HG03095 (cell line): Measurements from ENCODE around the gene DDX41.
A peak's percentile ranks its signal among the peaks of the same experiment; 100 is the strongest.

ENCODE experiments used
- ATAC-seq: cut with Tn5 transposase; IDR thresholded peaks from one replicate; pipeline ENCODE4 v1.9.1; 2021; ENCODE audit warnings: moderate library complexity; ENCODE audit not compliant: unreplicated experiment

The DDX41 gene

DNA sequence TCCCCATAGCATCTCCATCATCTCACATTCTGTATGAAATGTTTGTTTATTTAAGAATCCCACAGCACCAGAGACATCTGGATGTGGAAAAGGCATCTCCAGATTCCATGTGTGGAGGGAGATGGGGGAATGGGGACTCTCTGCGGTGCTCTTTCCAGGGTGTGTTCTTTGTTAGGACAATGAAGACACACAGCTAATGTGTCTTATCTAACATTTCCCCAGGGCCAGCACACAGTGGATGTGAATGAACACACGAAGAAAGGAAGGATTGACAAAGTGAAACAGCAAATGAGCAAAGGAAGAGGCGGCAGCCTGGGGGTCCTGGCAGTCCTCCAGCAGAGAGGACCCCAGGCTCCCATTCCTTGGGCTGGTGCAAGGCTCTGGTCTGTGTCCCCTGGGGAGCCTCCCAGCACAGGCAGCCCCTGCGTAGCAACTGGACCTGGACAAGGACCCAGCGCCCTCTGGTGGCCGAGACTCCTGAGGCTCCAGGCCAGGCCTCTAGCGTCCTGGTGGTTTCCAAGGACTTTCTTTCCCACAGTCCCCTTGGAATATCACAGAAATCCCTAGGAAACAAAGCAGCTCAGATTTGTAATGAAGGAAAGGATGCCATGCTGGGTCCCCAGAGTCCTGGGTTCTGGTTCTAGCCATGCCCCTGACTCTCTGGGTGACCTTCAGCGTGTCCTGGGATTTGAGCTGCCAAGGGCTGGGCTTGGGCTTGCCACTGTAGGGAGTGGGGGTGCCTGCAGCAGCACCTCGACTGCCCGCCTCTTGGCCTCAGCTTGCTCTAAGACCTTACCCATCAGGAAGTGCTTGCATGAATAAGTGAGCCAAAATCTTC is 15.9 kb downstream of the DDX41 start:
- no peak for ATAC-seq

- no peak for ATAC-seq
These were observed 16.9 kb downstream of the DDX41 start for GRCh38 chr5:177499842-177500241.

DNA sequence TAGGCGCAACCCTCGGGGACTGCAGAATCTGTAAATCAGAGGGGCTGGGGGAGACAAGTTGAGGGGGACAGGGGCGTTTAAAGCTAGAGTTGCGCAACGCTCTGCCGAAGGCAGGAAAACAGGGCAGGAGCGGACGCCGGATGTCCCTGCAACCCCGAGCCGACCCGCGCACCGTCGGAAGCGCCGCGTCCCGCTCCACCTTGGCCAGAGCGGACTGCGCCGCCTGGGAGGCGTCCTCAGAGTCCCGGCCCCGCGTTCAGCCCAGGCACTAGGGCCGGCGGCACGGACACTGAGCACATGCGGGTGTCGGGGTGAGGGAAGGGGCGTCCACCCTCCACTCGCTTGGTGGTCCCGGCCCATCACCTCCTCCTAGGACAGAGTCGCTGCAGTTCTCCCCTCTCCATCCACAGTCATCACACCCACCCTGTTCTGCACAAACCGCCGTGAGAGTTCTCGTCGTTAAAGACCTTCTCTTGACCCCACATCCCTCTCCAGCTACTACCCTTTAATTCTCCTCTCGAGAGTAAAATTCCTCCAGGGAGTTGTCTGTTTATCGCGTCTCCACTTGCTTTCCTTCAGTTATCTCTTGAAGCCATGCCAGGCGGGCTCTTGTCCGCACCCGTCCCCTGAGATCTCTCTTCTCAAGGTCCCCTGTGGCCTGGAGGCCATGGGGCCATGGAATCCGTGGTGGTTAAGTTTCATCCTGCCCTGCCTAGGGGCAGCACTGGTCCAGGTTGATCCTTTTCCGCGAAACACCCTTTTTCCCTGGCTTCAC is 18.6 kb downstream of the DDX41 start:
- no peak for ATAC-seq

DNA sequence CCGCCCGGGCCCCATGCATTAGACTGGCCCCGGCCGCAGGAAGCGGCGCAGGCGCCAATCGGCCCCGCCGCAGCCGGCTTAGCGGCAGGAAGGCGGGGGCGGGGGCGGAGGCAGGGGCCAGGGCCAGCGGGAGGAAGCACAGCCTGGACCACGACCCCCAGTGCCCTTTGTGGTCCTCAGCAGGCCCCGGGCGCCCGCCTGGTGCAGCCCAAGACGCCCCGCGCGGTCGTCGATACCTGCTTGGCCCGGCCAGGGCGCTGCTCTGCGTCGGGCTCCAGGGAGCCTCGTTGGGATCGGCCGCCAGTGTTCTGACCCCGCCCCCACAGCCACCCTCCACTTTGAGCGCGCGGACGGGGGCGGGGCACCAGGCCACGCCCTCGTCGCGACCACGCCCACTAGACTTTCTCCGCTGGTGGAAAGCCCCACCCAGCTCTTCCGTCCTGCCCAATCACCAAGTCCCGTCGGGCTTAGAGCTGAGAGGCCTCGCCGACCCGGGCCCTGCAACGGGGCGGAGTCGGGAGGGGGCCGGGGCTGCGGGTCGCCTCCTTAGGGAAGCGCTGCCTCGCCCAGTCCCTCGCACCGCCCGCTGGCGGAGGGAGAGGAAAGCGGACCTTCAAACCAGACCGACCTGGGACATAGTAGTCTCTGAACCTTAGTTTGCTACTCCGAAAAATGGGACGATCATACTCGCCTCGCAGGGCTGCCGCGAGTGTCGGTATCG is 19.3 kb downstream of the DDX41 start, which contains the start of gene PDLIM7:
PDLIM7 (minus strand) TSS at position 313 of the 721 bp plus-strand sequence. CDS start 1,092 bp downstream, outside the sequence.
- ATAC-seq, result peak; percentile 70

DNA sequence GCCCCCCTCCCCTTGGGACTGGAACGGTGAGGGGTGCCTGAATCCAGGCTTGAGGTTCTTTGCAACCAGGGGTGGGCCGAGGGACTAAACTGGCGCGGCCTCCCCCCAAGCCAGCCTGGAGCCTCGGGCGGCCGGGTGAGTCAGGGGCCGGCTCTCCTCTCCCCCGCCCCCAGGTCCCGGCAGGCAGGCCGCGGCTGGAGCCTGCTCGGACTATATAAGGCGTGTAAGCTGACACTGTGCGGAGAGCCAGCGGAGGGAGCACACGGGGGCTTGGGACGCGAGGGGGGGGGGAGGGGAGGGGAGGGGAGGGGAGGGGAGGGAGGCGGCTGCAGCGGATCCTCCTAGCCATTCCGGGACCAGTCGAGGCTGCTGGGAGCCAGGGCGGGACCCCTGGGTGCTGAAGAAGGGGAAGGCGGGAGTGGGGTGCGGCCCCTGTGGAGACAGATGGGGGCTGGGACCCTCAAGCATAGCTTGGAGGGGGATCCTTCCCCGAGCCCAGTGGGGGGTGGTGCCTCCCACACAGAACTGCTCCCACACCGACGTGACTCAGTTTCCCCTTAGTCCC is 20.0 kb downstream of the DDX41 start:
- no peak for ATAC-seq

DNA sequence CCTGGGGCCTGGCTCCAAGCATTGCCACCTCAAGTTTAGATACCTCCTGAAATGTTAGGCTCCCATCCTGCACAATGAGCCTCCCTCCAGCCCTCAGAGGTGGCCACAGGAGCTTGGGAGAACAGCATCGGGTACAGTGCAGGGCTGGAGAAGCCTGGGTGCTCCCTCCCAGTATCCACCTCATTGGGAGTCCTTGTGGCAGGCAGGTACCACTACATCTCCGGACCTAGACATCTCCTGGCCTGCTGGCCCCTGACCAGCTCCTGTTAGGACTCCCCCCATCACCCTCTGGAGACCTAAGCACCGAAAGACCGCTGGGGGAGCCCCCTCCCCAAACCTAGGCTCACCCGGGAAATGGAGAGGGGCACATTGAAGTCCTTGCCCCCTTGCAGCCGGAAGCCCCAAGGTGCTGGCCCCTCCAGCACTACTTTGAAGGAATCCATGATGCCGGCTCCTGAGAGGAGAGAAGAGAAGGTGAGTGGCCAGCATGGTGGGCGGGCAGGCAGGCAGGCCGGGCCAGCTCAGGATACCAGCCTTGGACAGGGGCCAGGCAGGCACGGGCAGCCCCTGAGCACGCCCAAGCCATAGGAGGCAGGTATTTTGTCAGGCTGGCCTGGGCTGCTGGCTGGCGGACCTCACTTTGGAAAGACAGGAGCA is 20.6 kb downstream of the DDX41 start:
- no peak for ATAC-seq

GRCh38 chr5:177495243-177496060 is 21.3 kb downstream of the DDX41 start:
- no peak for ATAC-seq

- ATAC-seq, result no peak
These were observed 22.2 kb downstream of the DDX41 start for GRCh38 chr5:177494346-177495195.

DNA sequence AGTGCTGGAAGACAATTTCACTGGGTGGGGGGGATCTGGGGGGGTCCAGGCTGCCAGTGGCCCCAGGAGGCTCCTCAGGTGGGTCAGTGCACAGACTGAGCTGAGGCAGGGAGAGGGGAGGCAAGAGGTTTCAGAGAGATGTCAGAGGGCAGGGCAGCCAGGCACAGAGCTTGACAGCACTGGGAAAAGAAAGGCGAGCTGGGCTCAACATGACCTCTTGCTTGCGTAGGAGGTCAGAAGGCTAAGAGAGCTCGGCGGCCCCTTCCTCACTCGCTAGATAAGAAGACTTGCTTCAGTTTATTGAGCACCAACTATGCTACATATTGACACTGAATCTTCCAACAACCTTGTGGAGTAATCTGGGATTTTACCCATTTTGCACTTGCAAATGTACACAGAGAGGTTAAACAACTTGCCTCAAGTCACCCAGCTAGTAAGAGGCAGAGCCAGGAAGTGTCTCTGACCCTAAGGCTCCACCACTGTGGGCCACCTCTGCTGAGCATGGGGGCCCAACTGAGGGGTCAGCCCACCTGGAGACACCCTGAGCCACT is 22.9 kb downstream of the DDX41 start:
- ATAC-seq, result no peak

- no peak for ATAC-seq
These were observed 23.9 kb downstream of the DDX41 start for GRCh38 chr5:177492841-177493240.

DNA sequence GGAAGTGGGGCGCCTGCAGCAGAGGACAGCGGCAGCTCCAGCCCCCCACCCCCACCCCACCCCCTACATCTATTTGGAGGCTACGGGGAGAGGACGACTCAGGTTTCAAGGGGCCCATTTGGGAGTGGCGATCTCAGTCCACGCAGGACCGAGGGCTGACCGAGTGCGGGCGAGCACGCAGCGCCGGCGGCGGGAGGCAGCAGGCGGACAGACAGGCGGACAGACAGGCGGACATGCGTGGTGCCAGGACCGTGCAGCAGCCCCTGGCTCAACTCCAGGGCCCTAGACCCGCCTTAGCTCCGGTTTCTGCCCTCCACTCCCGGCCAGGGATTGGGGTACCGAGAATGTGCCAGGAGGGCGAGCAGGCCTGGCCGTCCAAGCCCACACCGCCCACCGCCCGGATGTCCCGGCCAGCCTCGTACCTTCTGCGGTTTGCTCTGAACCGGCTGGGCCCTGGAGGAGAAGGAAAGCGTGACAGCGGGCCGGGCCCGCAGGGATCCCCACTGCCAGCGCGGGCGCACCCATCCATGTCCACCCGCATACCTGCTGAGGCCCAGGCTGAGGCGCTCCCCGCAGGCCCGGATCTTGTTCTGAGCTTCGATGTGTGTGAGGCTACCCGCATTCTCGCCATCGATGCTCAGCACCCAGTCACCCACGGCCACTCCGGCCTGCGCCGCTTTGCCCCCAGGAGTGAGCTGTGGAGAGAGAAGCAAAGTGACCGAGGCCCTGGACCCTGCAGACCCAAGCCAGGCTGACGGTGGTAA is 24.6 kb downstream of the DDX41 start:
- ATAC-seq, result no peak

DNA sequence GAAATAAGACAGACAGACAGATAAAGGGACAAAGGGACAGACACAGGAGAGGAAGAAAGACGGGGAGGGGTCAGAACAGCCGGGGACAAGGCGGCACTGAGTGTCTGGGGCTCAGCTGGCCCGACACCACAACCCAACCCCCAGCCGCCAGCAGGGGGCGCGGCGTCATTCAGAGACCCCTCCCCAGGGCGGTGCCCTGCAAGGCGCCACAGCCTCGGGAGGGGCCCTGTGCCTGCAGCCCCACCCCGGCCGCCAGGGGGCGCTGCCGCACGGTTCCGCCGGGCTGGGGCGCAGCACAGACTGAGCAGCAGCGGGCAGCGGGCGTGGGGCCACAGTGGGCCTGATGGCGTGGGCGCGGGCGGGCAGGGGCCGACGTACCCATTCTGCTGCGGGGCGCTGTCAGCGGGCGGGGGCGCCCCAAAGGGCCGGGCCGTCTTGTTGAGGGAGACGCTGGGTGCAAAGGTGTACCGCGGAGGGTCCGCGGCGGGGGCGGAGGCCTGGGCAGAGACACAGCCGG is 25.3 kb downstream of the DDX41 start:
- ATAC-seq, result no peak

DNA sequence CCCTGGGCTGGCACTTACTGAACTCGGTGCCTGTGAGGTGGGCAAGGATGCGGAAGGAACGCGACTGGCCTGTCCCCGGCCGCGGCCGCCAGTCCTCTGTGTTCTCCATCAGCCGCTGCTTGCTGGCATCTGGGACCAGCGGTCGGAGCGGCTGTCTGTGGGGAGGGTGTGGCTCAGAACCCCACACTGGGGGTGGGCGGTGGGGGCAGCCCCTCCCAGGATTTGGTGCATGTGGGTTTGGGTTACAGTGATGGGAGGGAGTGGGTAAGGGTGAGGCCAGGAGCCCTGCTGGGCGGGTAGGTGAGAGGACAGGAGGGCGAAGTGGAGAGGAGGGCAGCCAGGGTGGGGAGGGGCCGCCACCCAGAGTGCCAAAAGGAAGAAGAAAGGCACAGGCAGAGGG is 25.8 kb downstream of the DDX41 start:
- no peak for ATAC-seq

GRCh38 chr5:177490311-177490991 is 26.3 kb downstream of the DDX41 start:
- no peak for ATAC-seq

DNA sequence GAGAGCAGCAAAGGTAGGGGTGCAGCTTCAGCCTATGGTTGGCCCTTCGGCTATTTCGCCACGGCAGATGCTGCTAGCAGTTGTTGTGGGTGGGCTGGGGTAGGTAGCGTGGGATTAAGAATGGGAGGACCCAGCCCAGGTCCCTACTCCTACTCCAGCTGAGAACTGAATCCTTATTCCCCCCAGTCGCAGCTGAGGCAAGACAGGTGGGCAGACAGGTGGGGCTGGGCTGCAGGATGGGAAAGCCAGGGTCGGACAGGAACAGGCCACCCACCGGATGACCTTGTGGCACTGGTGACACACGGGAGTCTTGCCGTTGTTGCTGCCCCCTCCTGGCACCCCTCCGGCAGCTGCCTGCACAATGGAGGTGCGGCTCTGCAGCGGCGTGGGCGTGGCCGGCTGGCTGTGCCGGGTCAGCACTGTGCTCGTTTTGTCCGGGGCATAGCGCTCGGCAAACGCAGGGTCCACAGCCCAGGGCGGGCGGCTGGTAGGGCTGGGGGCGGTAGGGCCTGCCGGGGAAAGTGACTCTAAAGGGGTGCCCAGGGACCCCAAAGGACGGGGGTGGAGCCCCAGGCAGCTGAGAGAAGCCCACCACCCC is 27.5 kb downstream of the DDX41 start:
- no peak for ATAC-seq

GRCh38 chr5:177487975-177488374 is 28.8 kb downstream of the DDX41 start:
- ATAC-seq, result no peak

DNA sequence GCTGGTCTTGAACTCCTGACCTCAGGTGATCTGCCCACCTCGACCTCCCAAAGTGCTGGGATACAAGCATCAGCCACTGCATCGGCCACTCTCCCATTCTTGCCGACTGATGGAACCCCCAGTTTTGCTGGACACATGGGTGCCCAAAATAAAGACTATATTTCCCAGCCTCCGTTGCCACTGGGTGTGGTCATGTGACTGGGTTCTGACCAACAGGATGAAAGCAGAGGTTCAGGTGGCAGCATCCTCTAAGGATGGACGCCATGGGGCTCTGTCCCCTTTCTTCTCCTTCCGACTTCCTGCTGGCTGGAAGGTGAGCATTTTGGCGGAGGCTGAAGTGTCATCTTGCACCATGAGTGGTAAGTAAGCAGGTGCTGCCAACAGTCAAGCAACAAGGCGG is 29.6 kb downstream of the DDX41 start:
- no peak for ATAC-seq
